Mucosa of gallbladder (tissue), 1 donor: ENCODE measurements around the gene RAD23A. TPM values are rescaled to one million over a fixed set of nuclear protein-coding genes. Genes with fewer than 3 reads are reported as not detected.

ENCODE experiments used
- DNase-seq: peaks from one replicate; pipeline ENCODE4 v3.0.0-alpha.2; 2020; ENCODE audit warnings: low spot score
- total RNA-seq: library from RNA; stranded (reverse); gene quantifications from one replicate; pipeline ENCODE4 v1.2.1, GENCODE V29; 2021
- donor health status: DM: no; HTN: no; CAD: no.

The RAD23A gene
- total RNA-seq, 1 donor from 2014 or later = 83.0 TPM

- DNase-seq = no peak
Observed at GRCh38 chr19:13003081-13003480, 57.4 kb downstream of the RAD23A start.

Other genes starting within 250 kb of the RAD23A start
- 8.9 TPM for gene FBXW9, start 249.2 kb upstream of the RAD23A start, total RNA-seq
- 65.5 TPM for gene TNPO2, start 221.9 kb upstream of the RAD23A start, total RNA-seq
- 172 TPM for gene TRIR, start 211.2 kb upstream of the RAD23A start, total RNA-seq
- gene GET3, start 208.4 kb upstream of the RAD23A start, total RNA-seq = 64.8 TPM
- gene BEST2, start 194.1 kb upstream of the RAD23A start, total RNA-seq = not detected
- gene HOOK2, start 170.3 kb upstream of the RAD23A start, total RNA-seq = 128 TPM
- gene JUNB, start 154.4 kb upstream of the RAD23A start, total RNA-seq = 119 TPM
- 319 TPM for gene PRDX2, start 144.1 kb upstream of the RAD23A start, total RNA-seq
- gene THSD8, start 143.8 kb upstream of the RAD23A start, total RNA-seq = 4.1 TPM
- 7.3 TPM for gene RNASEH2A, start 139.3 kb upstream of the RAD23A start, total RNA-seq
- gene RTBDN, start 111.3 kb upstream of the RAD23A start, total RNA-seq = not detected
- gene MAST1, start 107.3 kb upstream of the RAD23A start, total RNA-seq = 0.83 TPM
- 48.7 TPM for gene DNASE2, start 64.4 kb upstream of the RAD23A start, total RNA-seq
- gene KLF1, start 58.7 kb upstream of the RAD23A start, total RNA-seq = not detected
- gene GCDH, start 54.7 kb upstream of the RAD23A start, total RNA-seq = 33.7 TPM
- not detected for gene SYCE2, start 26.6 kb upstream of the RAD23A start, total RNA-seq
- 54.0 TPM for gene FARSA, start 12.2 kb upstream of the RAD23A start, total RNA-seq
- 1,099 TPM for gene CALR, start 7.3 kb upstream of the RAD23A start, total RNA-seq
- gene GADD45GIP1, start 11.4 kb downstream of the RAD23A start, total RNA-seq = 17.6 TPM
- 0.26 TPM for gene DAND5, start 23.7 kb downstream of the RAD23A start, total RNA-seq
- 135 TPM for gene NFIX, start 49.6 kb downstream of the RAD23A start, total RNA-seq
- 11.7 TPM for gene LYL1, start 157.0 kb downstream of the RAD23A start, total RNA-seq
- 35.0 TPM for gene TRMT1, start 170.9 kb downstream of the RAD23A start, total RNA-seq
- 72.0 TPM for gene NACC1, start 172.4 kb downstream of the RAD23A start, total RNA-seq
- 57.7 TPM for gene STX10, start 204.5 kb downstream of the RAD23A start, total RNA-seq
- gene IER2, start 204.5 kb downstream of the RAD23A start, total RNA-seq = 103 TPM